IPS-18a (cell line): ENCODE data around the gene TSPEAR.
"Not testable (repeated sequence)": the region's sequence is repeated elsewhere in the genome, so short reads cannot be mapped to it uniquely, and the experiment has no call there.

ENCODE experiments used
- H3K27ac ChIP-seq: one replicate; pipeline ENCODE4 v1.5.1; 2013; ENCODE audit warnings: low read length
- H3K27me3 ChIP-seq: one replicate; pipeline ENCODE4 v1.6.1; 2013; ENCODE audit warnings: mild to moderate bottlenecking, low read length; ENCODE audit not compliant: control insufficient read depth, insufficient read depth
- H3K36me3 ChIP-seq: one replicate; pipeline ENCODE4 v1.6.1; 2013; ENCODE audit warnings: low read depth, low read length; ENCODE audit not compliant: control insufficient read depth
- H3K4me1 ChIP-seq: one replicate; pipeline ENCODE4 v1.6.1; 2013; ENCODE audit warnings: low read depth, low read length; ENCODE audit not compliant: control insufficient read depth
- H3K4me3 ChIP-seq: one replicate; pipeline ENCODE4 v1.5.1; 2013; ENCODE audit warnings: low read length
- H3K9ac ChIP-seq: one replicate; pipeline ENCODE4 v1.6.1; 2013; ENCODE audit warnings: mild to moderate bottlenecking, low read length, moderate library complexity
- H3K9me3 ChIP-seq: one replicate; pipeline ENCODE4 v1.6.1; 2013; ENCODE audit warnings: low read depth, low read length; ENCODE audit not compliant: control insufficient read depth

The TSPEAR gene

DNA sequence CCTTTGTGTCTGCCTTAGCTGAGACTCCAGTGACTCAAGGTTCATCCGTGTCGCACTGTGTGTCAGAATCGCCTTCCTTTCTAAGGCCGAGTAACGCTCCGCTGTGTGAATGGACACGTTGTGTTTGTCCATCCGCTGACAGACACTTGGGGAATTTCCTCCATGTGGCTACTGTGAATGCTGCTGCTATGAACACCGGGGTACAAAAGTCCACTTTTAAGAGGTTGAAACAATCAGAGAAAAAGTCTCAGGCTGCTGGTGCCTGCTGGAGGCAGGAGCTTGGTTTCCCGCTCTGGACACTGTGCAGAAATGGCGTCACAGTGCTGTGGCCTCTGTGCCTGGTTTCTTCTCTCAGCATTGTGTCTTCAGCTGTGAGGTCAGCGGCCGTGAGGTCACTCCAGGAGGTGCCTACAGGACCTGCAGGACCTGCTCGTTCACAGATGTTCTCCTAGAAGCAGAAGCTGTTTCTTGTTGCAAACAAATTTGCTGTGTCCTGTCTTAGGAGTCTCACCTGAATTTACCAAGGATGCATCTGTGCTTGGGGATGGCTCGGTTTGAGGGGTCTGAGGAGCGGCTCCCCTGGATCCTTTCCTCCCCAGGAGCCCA is 205.6 kb downstream of the TSPEAR start:
- Histone ChIP-seq H3K27ac (no peak overlapping the region), H3K27me3 (no peaks in the 10 kb centered on the region), H3K9ac (no peak overlapping the region), H3K36me3 (no peaks in the 10 kb centered on the region), H3K4me3 (no peak overlapping the region), H3K4me1 (no peaks in the 10 kb centered on the region), H3K9me3 (no peaks in the 10 kb centered on the region)

DNA sequence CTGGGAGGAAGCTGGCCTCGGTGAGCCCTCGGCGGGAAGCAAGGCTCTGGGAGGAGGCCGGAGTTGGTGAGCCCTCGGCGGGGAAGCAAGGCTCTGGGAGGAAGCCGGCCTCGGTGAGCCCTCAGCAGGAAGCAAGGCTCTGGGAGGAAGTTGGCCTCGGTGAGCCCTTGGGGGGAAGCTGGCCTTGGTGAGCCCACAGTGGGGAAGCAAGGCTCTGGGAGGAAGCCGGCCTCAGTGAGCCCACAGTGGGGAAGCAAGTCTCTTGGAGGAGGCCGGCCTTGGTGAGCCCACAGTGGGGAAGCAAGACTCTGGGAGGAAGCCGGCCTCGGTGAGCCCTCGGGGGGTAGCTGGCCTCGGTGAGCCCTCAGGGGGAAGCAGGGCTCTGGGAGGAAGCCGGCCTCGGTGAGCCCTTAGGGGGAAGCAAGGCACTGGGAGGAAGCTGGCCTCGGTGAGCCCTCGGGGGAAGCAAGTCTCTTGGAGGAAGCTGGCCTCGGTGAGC is 207.4 kb downstream of the TSPEAR start:
- Histone ChIP-seq H3K9ac (no peak overlapping the region), H3K4me3 (no peak overlapping the region), H3K4me1 (no peaks in the 10 kb centered on the region), H3K27ac (no peak overlapping the region), H3K36me3 (no peaks in the 10 kb centered on the region), H3K27me3 (no peaks in the 10 kb centered on the region), H3K9me3 (no peaks in the 10 kb centered on the region)

DNA sequence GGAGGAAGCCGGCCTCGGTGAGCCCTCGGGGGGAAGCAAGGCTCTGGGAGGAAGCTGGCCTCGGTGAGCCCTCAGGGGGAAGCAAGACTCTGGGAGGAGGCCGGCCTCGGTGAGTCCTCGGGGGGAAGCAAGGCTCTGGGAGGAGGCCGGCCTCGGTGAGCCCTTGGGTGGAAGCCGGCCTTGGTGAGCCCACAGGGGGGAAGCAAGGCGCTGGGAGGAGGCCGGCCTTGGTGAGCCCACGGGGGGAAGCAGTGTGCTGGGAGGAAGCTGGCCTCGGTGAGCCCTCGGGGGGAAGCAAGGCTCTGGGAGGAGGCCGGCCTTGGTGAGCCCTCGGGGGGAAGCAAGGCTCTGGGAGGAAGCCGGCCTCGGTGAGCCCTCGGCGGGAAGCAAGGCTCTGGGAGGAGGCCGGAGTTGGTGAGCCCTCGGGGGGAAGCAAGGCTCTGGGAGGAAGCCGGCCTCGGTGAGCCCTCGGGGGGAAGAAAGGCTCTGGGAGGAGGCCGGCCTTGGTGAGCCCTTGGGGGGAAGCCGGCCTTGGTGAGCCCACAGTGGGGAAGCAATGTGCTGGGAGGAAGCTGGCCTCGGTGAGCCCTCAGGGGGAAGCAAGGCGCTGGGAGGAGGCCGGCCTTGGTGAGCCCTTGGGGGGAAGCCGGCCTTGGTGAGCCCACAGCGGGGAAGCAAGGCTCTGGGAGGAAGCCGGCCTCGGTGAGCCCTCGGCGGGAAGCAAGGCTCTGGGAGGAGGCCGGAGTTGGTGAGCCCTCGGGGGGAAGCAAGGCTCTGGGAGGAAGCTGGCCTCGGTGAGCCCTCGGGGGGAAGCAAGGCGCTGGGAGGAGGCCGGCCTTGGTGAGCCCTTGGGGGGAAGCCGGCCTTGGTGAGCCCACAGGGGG is 208.1 kb downstream of the TSPEAR start:
- not testable (repeated sequence) for H3K4me1 ChIP-seq, H3K27ac ChIP-seq, H3K27me3 ChIP-seq, H3K9me3 ChIP-seq, H3K36me3 ChIP-seq, H3K4me3 ChIP-seq, H3K9ac ChIP-seq

DNA sequence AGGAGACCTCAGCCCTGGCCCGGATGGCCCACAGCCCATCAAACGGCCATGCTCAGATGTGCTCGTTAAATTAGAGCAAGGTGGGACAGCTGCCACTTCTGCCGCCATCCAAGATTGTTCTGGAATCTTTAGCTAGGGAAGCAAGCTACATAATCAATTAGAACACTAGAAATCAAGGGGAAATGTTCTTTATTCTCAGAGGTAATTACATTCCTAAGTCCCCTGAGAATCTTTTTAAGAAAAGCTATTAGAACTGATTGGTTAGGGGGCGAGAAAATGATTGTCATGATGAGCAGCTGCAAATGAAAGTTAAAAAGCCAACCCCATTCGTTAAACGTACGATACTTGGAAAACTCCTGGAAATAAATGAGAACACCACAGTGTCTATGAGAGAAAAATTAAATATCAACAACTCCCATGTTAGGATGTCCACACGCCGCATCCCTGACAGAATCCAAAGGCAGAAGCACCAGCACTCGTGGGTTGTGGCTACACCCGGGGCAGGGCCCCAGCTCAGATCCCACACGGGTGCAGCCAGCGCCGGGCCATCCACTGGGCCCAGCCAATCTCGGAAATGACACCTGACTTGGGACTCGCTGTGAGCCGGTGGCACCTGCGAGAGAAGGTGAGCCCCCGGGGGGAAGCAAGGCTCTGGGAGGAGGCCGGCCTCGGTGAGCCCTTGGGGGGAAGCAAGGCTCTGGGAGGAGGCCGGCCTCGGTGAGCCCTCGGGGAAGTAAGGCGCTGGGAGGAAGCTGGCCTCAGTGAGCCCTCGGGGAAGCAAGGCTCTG is 209.0 kb downstream of the TSPEAR start:
- Histone ChIP-seq H3K9me3 (no peaks in the 10 kb centered on the region), H3K27ac (no peak overlapping the region), H3K27me3 (no peaks in the 10 kb centered on the region), H3K9ac (no peak overlapping the region), H3K4me3 (no peak overlapping the region), H3K36me3 (no peaks in the 10 kb centered on the region), H3K4me1 (peaks cover 11% of the 10 kb centered on the region)

GRCh38 chr21:44500111-44500510 is 211.3 kb downstream of the TSPEAR start:
- Histone ChIP-seq H3K36me3 (no peaks in the 10 kb centered on the region), H3K4me3 (no peak overlapping the region), H3K27ac (no peak overlapping the region), H3K9me3 (no peaks in the 10 kb centered on the region), H3K4me1 (peaks cover 20% of the 10 kb centered on the region), H3K9ac (no peak overlapping the region), H3K27me3 (no peaks in the 10 kb centered on the region)

- Histone ChIP-seq H3K36me3 (no peaks in the 10 kb centered on the region), H3K4me3 (no peak overlapping the region), H3K27me3 (no peaks in the 10 kb centered on the region), H3K9ac (no peak overlapping the region), H3K27ac (no peak overlapping the region), H3K4me1 (peaks cover 20% of the 10 kb centered on the region), H3K9me3 (no peaks in the 10 kb centered on the region)
These were observed 211.7 kb downstream of the TSPEAR start for GRCh38 chr21:44499631-44500030.

- H3K4me1 ChIP-seq, result peaks cover 20% of the 10 kb centered on the region
- no peak overlapping the region for H3K27ac ChIP-seq
- H3K27me3 ChIP-seq, result no peaks in the 10 kb centered on the region
- H3K4me3 ChIP-seq, result no peak overlapping the region
- no peak overlapping the region for H3K9ac ChIP-seq
- no peaks in the 10 kb centered on the region for H3K36me3 ChIP-seq
- no peaks in the 10 kb centered on the region for H3K9me3 ChIP-seq
These were observed 212.2 kb downstream of the TSPEAR start for GRCh38 chr21:44499211-44499560.

- H3K4me3 ChIP-seq, result no peak overlapping the region
These were observed 212.8 kb downstream of the TSPEAR start for GRCh38 chr21:44498280-44499210.

GRCh38 chr21:44497703-44498126 is 213.7 kb downstream of the TSPEAR start:
- Histone ChIP-seq H3K27me3 (no peaks in the 10 kb centered on the region), H3K4me3 (no peak overlapping the region), H3K4me1 (peaks cover 20% of the 10 kb centered on the region), H3K36me3 (no peaks in the 10 kb centered on the region), H3K9me3 (peaks cover 7% of the 10 kb centered on the region), H3K27ac (no peak overlapping the region), H3K9ac (no peak overlapping the region)

More at GRCh38 chr21:44498280-44499210, 212.8 kb downstream of the TSPEAR start:
- Histone ChIP-seq H3K36me3 (no peaks in the 10 kb centered on the region), H3K27me3 (no peaks in the 10 kb centered on the region), H3K9ac (no peak overlapping the region), H3K9me3 (no peaks in the 10 kb centered on the region), H3K4me1 (peaks cover 20% of the 10 kb centered on the region), H3K27ac (no peak overlapping the region)

DNA sequence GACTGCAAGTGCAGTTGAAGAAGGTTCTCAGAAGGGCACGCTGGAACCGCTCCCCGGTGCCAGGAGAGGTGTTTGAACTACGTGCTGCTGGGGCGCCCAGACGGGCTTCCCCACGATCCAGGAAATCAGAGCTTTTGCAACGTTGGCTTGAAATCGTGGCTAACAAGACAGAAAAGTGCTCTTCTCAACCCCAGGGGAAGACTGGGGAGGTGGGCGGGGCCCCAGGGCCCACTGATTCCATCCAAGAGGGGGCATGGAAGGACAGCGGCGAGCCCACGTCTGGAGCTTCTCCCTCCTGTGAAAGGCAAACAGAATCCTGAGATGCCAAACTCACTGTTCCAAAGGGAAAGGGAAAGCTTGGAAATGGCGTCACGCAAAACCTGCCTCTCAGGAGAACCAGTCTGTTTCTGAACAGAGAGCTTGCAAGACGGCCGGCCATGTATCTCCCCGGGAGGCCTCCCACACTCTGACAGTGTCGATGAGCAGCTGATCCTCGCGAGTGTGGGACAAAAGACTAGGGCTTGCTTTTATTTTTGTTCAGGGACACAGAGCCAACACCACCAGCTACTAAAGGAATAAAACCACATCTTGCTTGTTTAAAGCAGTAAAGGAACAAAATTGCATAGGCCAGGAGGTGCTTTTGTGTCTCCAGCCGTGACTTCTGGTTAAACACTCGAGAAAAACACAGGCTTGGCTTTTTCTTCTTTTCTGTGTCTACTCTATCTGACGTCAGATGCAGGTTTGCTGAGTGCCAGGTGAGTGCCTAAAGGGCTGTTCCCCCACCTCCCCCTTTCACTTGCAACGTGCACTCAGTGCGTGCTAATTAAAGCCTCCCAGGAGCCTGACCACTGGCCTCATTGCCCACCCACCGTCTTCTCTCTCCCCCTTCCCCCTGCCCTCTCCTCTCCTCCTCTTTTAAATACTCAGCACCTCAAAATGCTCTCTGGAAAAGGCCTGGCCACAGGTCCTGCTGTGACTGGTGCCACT is 214.5 kb downstream of the TSPEAR start:
- no peaks in the 10 kb centered on the region for H3K27me3 ChIP-seq

More for the DNA sequence above, 214.5 kb downstream of the TSPEAR start:
- Histone ChIP-seq H3K36me3 (no peaks in the 10 kb centered on the region), H3K4me1 (peaks cover 20% of the 10 kb centered on the region), H3K9me3 (peaks cover 7% of the 10 kb centered on the region), H3K9ac (no peak overlapping the region), H3K27ac (no peak overlapping the region), H3K4me3 (no peak overlapping the region)
